H54 (cell line): ENCODE measurements around the gene TPRG1L.
A peak's percentile ranks its signal among the peaks of the same experiment; 100 is the strongest.

Experiments
- DNase-seq: peaks from one replicate; pipeline ENCODE4 v3.0.0; 2011; ENCODE audit warnings: low spot score, mixed read lengths; ENCODE audit not compliant: insufficient read length
- FAIRE-seq: peaks from 3 replicates; lab custom pipeline; 2011; peaks lifted over from hg19 to GRCh38; lab: Jason Lieb, UNC
- POLR2A ChIP-seq: IDR thresholded peaks from 2 replicates; pipeline ENCODE4 v1.6.1; 2011; ENCODE audit warnings: low read depth, mild to moderate bottlenecking, low read length

Gene TPRG1L

DNA sequence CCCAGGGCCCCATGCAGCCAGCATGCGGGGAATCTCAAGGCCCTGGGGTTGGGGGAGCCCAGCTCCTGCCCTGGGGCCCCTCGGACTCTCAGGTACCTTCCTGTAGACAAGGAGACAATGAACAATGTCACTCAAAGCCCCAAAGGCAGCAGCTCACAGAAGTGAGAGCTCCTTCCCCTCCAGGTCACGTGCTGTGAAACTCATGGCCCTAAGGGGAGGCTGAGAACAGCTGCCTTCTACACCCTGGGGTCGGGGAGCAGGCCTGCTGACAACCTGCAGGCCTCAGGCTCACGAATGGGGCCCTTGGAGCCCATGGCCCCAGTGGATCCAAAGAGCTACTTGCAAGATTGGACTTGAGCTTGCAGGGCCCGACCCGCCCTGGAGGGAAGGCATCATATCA, 16.7 kb upstream of the TPRG1L start:
- FAIRE-seq = no peak
- no peak for TF ChIP-seq POLR2A
- no peak for DNase-seq

DNA sequence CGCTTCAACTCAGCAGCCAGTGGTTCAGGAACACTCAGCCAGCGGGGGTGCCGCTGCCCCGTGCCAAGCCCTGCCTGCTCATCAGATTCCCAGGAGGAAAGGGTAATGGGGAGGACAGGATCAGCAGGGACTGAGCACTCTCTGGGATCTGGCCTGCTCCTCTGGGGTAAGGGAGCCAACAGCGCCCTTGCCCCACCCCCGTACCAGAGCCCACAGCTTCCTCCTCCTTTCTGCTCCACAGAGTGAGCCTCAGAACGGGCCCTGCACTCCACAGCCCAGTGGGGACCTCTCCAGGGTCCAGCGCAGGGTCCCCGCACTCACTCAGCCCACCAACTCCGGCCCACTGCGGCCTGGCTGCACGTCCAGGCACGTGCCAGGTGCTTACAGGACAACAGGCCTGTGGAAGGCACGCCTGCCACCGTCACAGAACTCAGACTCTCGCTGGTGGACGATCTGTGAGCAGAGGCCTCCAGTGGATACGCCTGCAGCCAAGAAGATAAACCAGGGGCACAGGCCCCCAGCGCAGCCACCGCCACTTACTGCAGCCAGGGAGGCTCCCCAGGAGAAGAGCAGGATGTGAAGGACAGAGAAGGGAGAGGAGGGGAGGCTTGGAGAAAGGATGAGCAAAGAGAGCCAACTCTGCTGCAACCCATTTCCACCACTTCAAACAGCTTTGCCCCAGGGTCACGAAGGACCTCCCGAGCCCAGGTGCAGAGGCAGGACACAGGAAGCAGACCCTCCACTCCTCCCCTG, 15.6 kb upstream of the TPRG1L start:
- FAIRE-seq (no peak), DNase-seq (no peak)
- no peak for TF ChIP-seq POLR2A

DNA sequence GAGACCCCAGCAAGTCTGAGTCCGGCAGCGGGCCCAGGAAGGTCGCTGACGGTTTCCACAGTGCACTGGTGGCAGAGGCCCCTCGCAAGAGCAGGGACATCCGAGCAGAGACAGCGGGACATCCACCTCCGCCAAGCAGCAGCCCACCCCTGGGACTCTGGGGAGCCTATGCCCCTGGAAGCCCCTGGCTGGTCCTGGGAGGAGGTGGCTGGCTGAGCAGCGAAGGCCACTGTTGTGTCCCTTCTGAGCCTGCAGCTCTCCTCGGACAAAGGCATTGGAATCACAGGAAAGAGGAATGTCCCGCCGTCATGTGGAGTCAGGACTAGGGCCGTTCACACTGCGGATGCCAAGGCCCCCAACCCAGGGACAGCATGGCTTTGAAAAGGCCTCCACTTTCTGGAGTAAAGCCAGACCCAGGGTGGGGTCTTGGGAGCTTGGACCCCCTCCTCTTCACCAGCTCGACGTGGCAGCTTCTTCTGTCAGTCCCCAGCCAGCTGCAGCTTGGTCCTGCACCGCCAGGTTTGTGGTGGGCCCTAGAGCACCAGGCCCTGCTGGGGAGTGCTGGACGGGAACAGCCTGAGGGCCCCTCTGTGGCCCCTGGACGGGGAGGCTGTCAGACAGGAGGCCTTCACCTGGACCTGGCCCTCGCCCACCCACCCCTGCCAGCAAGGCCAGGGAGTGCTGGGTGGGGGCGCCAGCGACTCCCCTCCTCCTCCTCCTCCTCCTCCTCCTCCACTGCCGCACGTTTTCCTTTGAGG, 14.9 kb upstream of the TPRG1L start:
- FAIRE-seq (no peak), DNase-seq (no peak)
- TF ChIP-seq POLR2A = no peak

DNA sequence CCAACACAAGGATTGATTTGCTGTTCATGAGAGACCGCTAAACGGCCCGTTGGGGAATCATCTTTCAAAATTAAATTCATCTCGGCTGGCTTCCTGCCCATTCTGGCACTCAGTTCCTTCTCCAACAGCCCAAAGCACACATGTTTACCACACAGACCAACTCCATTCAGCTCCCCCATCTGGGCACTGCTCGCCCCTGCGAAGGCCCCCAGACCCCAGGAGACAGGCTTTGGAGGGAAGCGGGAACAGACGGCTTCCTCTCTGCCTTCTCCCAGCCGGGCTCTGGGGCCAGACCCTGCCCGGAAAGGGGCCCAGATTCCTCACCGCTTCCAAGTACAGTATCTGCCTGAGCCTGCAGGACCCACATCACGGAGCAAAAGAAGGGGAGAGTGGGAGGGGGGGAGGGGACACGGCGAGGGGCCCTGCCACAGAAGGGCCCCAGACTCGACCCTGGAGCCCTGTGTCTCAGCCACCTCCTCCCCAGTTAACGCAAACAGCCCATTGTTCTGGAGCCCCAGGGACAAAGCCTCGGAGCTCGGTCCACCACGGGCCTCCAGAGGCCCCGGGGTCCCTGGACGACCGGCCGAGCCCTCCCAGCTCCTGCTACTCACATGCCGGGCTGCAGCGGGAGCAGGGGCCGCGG, 14.2 kb upstream of the TPRG1L start:
- DNase-seq (no peak), FAIRE-seq (no peak)
- no peak for TF ChIP-seq POLR2A

DNA sequence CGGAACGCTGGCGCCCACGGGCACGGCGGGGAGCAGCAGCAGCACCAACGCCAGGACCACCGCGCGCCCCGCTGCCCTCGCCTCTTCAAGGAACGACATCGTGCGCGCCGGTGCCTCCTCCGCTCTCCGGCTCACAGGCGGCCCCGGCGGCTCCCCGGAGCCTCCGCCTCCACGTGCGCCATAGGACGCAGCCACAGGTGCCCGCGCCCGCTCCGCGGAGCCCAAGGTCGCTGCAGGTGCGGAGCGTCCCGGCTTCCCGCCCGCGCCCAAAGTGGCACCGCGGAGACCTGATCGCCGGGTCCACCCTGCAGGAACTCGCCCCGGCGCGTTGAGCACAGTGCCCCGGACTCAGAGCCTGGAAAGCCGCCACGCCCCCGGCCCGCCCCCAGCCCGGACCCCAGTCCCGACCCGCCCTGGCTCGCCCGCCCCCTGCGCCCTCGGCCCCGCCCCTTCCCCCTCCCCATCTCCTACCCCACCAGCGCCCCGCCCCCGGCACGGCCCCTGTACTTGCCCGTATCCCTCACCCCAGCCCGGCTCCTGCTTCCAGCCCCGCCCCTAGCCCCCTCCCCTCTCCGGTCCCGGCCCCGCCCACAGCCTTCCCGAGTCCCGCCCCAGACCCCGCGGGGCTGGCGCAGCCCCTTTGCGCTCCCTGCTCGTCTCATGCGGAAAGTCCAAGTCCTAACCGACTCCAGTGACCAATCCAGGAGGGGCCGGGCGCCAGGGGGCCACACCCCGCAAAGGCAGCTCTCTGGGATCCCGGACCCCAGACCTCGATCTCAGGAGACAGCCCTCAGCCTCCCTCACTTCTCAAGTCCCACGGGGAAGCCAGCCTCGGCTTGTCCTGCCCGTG, 13.4 kb upstream of the TPRG1L start, which contains the start of gene MEGF6:
MEGF6 (minus strand) TSS at position 339 of the 850 bp plus-strand sequence; CDS start at position 99, 240 bp downstream.
- no peak for FAIRE-seq
- TF ChIP-seq POLR2A = no peak
- no peak for DNase-seq

DNA sequence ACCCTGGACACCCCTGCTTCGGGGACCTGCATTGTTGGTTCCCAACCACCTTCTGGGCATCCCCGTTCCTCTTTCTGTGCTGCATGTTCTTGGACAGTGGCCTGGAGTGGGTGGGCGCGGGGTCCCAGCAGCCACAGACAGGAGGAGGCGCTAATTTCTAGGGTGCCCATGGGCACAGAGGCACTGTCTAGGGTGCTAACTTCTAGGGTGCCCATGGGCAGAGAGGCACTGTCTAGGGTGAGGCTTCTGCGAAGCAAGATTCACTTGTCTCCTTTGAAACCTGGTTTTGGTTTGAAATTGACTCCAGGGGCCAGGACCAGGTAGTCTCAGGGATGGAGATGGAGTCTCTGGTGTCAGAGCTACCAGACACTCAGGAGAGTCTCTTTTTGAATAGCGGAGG, 12.7 kb upstream of the TPRG1L start:
- DNase-seq (no peak), FAIRE-seq (no peak)
- TF ChIP-seq POLR2A = no peak

DNA sequence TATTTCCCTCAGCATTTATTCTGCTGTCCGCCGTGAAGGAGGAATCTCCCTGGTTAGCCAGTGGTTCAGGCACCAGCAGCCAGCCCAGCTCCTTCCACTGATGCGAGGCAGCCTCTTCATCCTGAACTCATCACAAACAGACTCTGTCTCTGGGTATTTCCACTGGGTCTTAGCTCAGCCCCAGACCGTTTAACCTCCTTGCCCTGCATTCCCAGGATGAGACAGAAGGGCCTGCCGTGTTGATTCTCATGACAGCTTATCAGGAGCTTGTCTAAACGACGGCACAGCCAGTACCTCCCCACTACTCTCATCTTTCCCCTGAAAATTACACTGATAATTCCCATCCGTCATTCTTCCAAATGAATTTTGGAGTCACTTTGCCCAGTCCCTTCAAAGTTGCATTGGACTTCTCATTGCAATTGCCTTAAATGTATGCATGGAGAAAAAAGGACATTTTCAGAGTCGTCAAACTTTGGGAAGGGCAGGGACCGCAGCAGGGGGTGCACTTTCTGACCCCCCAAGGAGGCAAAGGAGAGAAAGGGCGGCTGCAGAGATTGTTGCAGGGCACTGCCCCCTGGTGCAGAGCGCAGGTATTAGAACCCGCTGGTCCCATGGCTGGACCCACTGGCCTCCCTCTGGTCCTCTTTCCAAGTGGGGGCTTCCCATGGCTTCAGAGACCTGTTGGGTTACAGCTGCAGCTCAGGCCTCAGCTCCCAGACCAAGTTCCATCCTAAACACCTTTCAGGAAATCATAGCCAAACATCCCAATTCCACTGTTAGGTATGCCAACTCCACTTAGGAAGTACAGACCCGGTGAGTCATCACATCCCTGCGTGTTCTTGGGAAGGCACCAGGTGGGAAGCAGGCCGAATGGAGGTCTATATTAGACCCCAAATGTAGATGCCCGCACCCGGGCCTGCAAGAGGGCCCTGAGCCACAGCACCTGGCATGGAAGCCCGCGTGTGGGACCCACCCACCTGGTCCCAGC, 9.8 kb upstream of the TPRG1L start:
- no peak for DNase-seq
- no peak for TF ChIP-seq POLR2A
- FAIRE-seq = no peak

DNA sequence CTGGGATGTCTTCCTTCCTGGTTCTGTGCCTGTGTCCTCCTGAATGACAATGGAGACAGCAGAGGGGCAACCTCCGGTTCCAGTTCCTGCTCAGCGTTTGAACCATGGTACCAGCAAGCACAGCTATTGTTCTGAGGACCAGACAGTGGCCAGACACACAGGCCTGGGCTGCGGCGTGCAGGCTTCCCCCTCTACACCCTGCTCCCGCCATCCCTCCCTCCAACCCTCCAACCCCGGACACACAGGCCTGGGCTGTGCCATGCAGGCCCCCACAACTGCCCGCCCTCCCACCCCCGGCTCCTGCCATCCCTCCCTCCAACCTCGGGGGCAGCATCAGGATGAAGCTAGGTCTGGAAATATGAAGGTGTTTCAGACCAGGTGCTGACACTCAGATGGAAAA, 8.0 kb upstream of the TPRG1L start:
- no peak for TF ChIP-seq POLR2A
- FAIRE-seq = no peak
- no peak for DNase-seq

DNA sequence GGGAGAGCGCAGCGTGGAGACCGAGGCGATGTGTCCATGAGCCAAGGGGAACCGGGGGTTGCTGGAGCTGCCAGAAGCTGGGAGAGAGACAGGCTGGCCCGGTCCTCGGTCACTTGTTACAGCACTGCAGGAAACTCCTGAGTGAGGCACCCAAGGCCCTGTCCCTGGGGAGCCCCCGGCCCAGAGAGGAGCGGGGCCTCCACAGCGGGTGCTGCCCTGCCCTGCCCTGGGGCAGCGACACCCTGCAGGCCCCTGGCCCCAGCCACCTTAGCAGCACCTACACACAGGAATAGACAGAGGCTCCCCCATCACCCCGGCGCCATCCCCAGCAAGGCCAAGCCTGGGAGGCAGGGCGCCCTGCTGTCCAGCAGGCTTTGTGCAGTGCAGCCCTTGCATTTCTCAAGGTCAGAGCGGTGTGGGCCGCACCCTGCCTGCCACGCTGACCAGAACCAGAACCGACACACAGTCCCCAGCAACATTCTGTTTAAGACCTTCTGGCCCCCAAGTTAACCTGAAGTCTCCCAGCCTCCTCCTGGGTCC, 6.9 kb upstream of the TPRG1L start:
- FAIRE-seq = no peak
- TF ChIP-seq POLR2A = no peak
- DNase-seq = no peak

DNA sequence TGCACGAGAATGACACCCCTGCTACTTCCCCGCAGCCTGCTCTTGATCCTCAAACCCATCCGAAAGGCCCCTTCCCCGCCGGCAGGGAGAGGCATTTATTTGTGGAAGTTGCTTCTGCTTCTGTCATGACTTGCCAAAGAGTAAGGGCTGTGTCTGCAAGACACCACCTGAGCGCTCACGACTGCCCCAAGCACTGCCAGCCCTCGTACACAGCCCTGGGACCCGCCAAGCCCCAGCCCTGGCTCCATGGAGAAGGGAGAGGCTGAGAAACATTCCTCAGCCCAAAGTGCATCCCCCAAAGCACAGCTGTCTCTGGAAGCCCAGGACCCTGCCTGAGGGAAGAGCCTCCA, 6.3 kb upstream of the TPRG1L start:
- FAIRE-seq (no peak), DNase-seq (no peak)
- no peak for TF ChIP-seq POLR2A

DNA sequence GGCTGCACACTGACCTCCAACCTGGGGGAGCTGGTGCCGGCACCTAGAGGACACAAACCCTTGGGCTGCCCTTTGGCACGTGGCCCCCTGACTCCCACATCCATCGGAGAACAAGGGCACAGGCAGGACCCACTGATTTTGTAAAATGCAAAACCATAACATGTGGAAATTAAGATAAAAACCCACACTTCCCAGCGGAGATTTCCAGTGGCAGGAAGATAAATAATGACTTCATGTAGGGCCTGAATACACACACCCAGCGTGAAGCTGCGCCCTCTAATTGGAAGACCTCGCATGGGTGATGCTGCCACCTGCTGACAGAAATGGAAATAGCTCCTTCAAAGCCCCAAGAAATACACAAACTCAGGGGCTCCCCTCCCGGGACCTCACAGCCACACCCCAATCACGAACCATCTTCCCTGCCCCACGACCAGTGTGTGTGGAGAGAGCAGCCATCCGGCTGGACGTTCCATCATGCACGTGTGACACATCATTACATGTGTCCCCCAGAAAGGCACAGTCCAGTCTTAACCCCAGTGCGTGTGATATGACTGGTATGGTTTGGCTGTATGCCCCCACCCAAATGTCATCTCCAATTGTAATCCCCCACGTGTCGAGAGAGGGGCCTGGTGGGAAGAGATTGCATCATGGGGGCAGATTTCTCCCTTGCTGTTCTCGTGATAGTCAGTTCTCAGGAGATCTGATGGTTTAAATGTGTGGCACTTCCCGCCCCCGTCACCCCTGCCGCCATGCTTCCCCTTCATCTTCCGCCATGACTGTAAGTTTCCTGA, 5.7 kb upstream of the TPRG1L start:
- FAIRE-seq (peak; percentile 48), DNase-seq (peak; percentile 62)
- TF ChIP-seq POLR2A = no peak
